ENCODE results near the gene HELB.

The HELB gene

DNA sequence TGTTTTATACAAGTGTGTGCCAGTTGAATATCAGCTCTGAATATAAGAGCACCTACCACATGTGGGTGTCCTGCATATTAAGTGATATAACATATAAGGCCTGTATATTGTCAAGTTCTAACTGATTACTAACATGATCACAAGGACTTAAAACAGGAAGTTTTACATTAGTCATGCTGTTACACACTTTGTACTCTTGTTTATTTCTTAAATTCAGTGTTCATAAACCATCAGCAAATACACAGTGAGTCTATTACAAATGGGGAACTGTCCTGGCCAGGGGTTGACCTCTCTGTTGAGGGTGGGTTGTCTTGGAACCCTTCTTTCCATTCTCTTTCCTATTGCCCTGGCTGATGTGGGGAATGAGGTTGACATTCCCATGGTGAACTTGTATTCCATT, 19.1 kb downstream of the HELB start:
- no peak overlapping the region for H3K27ac Mint-ChIP-seq
- no peak overlapping the region for H3K4me3 Mint-ChIP-seq
- ATAC-seq (replicated peaks): no peak
- no peak for DNase-seq
- no peaks in the 10 kb centered on the region for H3K4me1 Mint-ChIP-seq
- H3K27me3 Mint-ChIP-seq: no peaks in the 10 kb centered on the region
- H3K36me3 Mint-ChIP-seq: peaks cover 26 to 45% of the 10 kb centered on the region in 2 donors
- H3K9me3 Mint-ChIP-seq: no peaks in the 10 kb centered on the region

GRCh38 chr12:66323017-66323416, 20.7 kb downstream of the HELB start:
- Mint-ChIP-seq H3K36me3 (peaks cover 34 to 50% of the 10 kb centered on the region in 2 donors), H3K4me1 (no peaks in the 10 kb centered on the region), H3K27ac (no peak overlapping the region)

DNA sequence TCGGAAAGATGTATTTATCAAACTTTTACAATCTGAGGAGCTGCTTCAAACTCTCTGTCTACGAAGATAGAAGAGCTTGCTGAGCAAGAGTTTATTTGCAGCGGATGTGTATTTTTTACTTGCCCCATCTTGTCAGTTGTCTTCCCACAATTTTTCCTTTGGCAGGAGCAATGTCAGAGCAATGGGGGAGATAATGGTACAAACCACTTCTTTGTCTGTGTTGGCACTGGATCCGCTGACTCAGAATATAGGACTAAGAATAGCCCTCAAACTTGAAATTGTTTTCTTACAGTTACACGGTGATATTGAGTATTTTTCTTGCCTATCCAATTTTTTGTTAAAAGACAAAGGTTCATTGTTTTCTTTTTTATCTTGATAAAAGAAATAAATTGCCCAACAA, 27.6 kb downstream of the HELB start:
- DNase-seq: no peak
- H3K9me3 Mint-ChIP-seq: no peaks in the 10 kb centered on the region
- H3K4me1 Mint-ChIP-seq: no peaks in the 10 kb centered on the region
- H3K27ac Mint-ChIP-seq: no peak overlapping the region
- peaks cover 48 to 64% of the 10 kb centered on the region in 2 donors for H3K36me3 Mint-ChIP-seq
- H3K27me3 Mint-ChIP-seq: no peaks in the 10 kb centered on the region
- H3K4me3 Mint-ChIP-seq: no peak overlapping the region
- ATAC-seq (replicated peaks): no peak

More at GRCh38 chr12:66323017-66323416, 20.7 kb downstream of the HELB start:
- H3K4me3 Mint-ChIP-seq: no peak overlapping the region
- H3K27me3 Mint-ChIP-seq: no peaks in the 10 kb centered on the region
- no peak for ATAC-seq (replicated peaks)
- no peak for DNase-seq
- no peaks in the 10 kb centered on the region for H3K9me3 Mint-ChIP-seq

GRCh38 chr12:66331016-66331415, 28.7 kb downstream of the HELB start:
- ATAC-seq (replicated peaks): no peak
- Mint-ChIP-seq H3K9me3 (no peaks in the 10 kb centered on the region), H3K27me3 (no peaks in the 10 kb centered on the region), H3K36me3 (peaks cover 42 to 56% of the 10 kb centered on the region in 2 donors), H3K4me3 (no peak overlapping the region), H3K4me1 (no peaks in the 10 kb centered on the region), H3K27ac (no peak overlapping the region)
- no peak for DNase-seq

- no peaks in the 10 kb centered on the region for H3K4me1 Mint-ChIP-seq
- H3K36me3 Mint-ChIP-seq: peaks cover 39 to 51% of the 10 kb centered on the region in 2 donors
- H3K27me3 Mint-ChIP-seq: no peaks in the 10 kb centered on the region
- H3K4me3 Mint-ChIP-seq: no peak overlapping the region
- H3K27ac Mint-ChIP-seq: no peak overlapping the region
- no peaks in the 10 kb centered on the region for H3K9me3 Mint-ChIP-seq
- no peak for ATAC-seq (replicated peaks)
- no peak for DNase-seq
Measured at GRCh38 chr12:66331814-66332213, 29.5 kb downstream of the HELB start.

DNA sequence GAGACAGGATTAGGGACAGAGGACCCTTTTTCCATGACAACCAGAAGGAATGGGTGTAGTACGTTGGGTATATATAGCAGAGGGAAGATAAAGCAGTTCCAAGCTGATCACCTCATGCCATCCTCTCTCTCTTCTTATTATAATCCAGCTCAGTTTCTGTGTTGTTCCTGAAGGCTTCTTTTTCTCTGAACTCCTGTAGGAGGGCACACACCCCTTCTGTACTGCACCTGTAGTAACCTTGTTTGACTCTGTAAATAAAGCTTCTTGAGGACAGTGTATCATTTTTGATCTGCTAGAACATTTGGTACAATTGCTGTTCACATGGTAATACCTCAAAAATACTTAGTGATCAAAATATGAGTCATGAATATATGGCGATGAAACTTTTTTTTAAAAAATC, 33.5 kb downstream of the HELB start:
- Mint-ChIP-seq H3K9me3 (peaks cover under 1 to 3% of the 10 kb centered on the region in 2 donors), H3K4me3 (no peak overlapping the region), H3K4me1 (no peaks in the 10 kb centered on the region), H3K36me3 (peaks cover 44 to 55% of the 10 kb centered on the region in 2 donors), H3K27me3 (no peaks in the 10 kb centered on the region), H3K27ac (no peak overlapping the region)
- no peak for DNase-seq
- no peak for ATAC-seq (replicated peaks)

DNA sequence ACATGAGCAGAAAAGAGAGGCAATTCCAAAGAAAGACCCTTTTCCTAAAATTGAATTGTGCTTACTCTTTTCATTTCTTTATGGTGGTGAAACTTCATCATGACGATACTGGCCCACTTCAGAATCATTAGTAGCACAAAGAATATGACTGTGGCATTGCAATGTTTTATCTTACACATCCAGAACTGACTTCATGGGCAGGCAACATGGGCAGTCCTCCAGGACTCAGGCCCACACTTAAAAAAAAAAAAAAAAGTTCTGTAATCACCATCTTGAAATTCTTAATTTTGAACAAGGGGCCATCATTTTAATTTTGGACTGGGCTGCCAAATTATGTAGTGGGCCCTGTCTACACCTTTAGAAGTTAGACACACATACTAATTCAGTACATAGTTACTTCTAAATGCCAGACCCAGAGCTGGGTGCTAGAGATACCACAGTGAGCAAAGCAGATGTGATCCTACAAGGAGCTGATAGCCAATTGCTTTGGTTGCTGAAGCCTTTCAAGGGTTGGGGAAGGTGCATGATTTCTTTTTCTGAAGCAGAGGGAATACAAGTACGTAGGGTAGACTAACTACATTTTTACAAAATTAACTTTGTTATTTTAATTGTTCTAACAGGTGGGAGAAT, 35.2 kb downstream of the HELB start:
- Mint-ChIP-seq H3K4me3 (no peak overlapping the region), H3K27me3 (no peaks in the 10 kb centered on the region), H3K9me3 (peaks cover 8% of the 10 kb centered on the region in 2 donors), H3K27ac (no peak overlapping the region), H3K36me3 (peaks cover 45 to 55% of the 10 kb centered on the region in 2 donors), H3K4me1 (no peaks in the 10 kb centered on the region)
- DNase-seq (no peak), ATAC-seq (replicated peaks) (no peak)

GRCh38 chr12:66340131-66340530, 37.8 kb downstream of the HELB start:
- Mint-ChIP-seq H3K9me3 (peaks cover 8 to 11% of the 10 kb centered on the region in 2 donors), H3K4me3 (no peak overlapping the region), H3K4me1 (no peaks in the 10 kb centered on the region), H3K27me3 (no peaks in the 10 kb centered on the region), H3K36me3 (peaks cover 59 to 65% of the 10 kb centered on the region in 2 donors), H3K27ac (no peak overlapping the region)
- DNase-seq (no peak), ATAC-seq (replicated peaks) (no peak)

GRCh38 chr12:66341126-66341525, 38.8 kb downstream of the HELB start:
- Mint-ChIP-seq H3K4me3 (no peak overlapping the region), H3K9me3 (peaks cover 8 to 12% of the 10 kb centered on the region in 2 donors), H3K36me3 (peaks cover 62 to 72% of the 10 kb centered on the region in 2 donors), H3K27ac (no peak overlapping the region), H3K4me1 (no peaks in the 10 kb centered on the region), H3K27me3 (no peaks in the 10 kb centered on the region)
- no peak for ATAC-seq (replicated peaks)
- DNase-seq: no peak

DNA sequence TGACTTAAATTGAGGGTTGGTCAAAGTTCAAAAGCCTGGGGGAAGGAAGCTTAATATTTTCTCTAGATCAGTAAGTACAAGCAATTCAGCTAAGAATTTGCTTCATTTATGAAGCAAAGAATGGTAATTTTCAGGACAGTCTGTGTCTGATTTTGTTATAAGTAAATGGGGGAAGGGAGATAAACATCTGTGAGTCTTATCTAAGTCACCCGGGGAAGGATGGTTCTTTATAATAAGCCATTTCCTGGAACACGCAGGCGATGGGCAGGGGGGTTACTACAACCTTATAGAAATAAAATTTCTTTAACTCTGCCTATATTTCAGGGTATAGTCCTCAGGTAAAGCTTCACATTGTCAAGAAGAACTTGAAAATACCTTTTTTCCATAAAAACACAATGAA, 42.9 kb downstream of the HELB start:
- Mint-ChIP-seq H3K4me3 (no peak overlapping the region), H3K27me3 (no peaks in the 10 kb centered on the region), H3K4me1 (no peaks in the 10 kb centered on the region), H3K36me3 (peaks cover 50 to 67% of the 10 kb centered on the region in 2 donors), H3K9me3 (peaks cover 8 to 10% of the 10 kb centered on the region in 2 donors), H3K27ac (no peak overlapping the region)
- DNase-seq: no peak
- no peak for ATAC-seq (replicated peaks)

DNA sequence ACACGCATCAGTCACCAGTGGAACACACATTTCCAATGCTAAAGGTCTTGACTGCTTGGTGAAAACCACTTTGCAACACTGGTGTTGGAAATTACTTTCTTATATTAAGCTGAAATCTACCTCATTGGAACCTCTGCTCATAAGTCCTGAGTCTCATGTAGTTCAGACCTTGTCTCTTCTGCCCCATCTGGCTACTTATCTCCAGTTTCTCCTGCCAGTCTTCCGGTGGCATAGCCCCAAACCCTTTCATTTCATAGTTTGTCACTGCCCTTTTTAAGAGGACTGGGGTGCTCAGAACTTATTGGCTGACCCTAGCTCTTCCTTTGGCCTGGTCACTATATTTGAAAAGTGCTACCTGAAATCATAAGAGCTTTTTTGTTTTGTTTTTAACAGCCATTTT, 43.7 kb downstream of the HELB start:
- ATAC-seq (replicated peaks) (no peak), DNase-seq (no peak)
- Mint-ChIP-seq H3K27ac (no peak overlapping the region), H3K27me3 (no peaks in the 10 kb centered on the region), H3K4me3 (no peak overlapping the region), H3K36me3 (peaks cover 44 to 63% of the 10 kb centered on the region in 2 donors), H3K9me3 (peaks cover 5 to 7% of the 10 kb centered on the region in 2 donors), H3K4me1 (no peaks in the 10 kb centered on the region)

GRCh38 chr12:66351301-66351700, 49.0 kb downstream of the HELB start:
- peaks cover 9 to 33% of the 10 kb centered on the region in 2 donors for H3K36me3 Mint-ChIP-seq
- peaks cover 10% of the 10 kb centered on the region in 2 donors for H3K4me1 Mint-ChIP-seq
- no peaks in the 10 kb centered on the region for H3K27me3 Mint-ChIP-seq
- ATAC-seq (replicated peaks) (peak; percentile 60 to 95), DNase-seq (no peak)
- H3K9me3 Mint-ChIP-seq: no peaks in the 10 kb centered on the region
- H3K27ac Mint-ChIP-seq: no peak overlapping the region
- no peak overlapping the region for H3K4me3 Mint-ChIP-seq

DNA sequence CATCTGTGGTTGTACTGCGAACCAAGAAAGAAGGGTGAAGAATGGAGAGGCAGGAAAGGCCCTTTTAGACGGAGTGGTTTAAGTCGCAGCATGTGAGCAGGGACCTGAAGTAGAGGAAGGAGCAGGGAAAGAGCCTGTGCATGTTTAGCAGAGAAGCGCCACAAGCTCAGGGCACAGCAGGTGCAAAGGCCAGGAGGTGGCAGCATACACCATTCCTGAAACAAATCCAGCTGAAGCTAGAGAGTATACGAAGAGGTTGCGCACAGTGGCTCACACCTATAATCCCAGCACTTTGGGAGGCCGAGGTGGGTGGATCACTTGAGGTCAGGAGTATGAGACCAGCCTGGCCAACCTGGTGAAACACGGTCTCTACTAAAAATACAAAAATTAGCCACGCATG, 49.9 kb downstream of the HELB start:
- H3K36me3 Mint-ChIP-seq: peaks cover 9 to 28% of the 10 kb centered on the region in 2 donors
- no peaks in the 10 kb centered on the region for H3K9me3 Mint-ChIP-seq
- H3K27me3 Mint-ChIP-seq: no peaks in the 10 kb centered on the region
- peaks cover 10% of the 10 kb centered on the region in 2 donors for H3K4me1 Mint-ChIP-seq
- no peak overlapping the region for H3K4me3 Mint-ChIP-seq
- H3K27ac Mint-ChIP-seq: no peak overlapping the region
- ATAC-seq (replicated peaks) (peak; percentile 53 to 60), DNase-seq (peak; percentile 5)

GRCh38 chr12:66352899-66353298, 50.6 kb downstream of the HELB start:
- DNase-seq: no peak
- Mint-ChIP-seq H3K36me3 (peaks cover 9 to 28% of the 10 kb centered on the region in 2 donors), H3K9me3 (no peaks in the 10 kb centered on the region), H3K4me3 (no peak overlapping the region), H3K27me3 (no peaks in the 10 kb centered on the region), H3K4me1 (peaks cover 10% of the 10 kb centered on the region in 2 donors), H3K27ac (no peak overlapping the region)
- ATAC-seq (replicated peaks): no peak

- H3K9me3 Mint-ChIP-seq: no peaks in the 10 kb centered on the region
- H3K4me1 Mint-ChIP-seq: peaks cover 10% of the 10 kb centered on the region in 2 donors
- no peak for ATAC-seq (replicated peaks)
- no peaks in the 10 kb centered on the region for H3K27me3 Mint-ChIP-seq
- no peak for DNase-seq
- no peak overlapping the region for H3K27ac Mint-ChIP-seq
- peaks cover 9 to 24% of the 10 kb centered on the region in 2 donors for H3K36me3 Mint-ChIP-seq
- no peak overlapping the region for H3K4me3 Mint-ChIP-seq
Measured at GRCh38 chr12:66354291-66354690, 52.0 kb downstream of the HELB start.

All from stimulated activated naive B cell treated with anti-CD40 and anti-IgM and Interleukin-4, amounts not matched to agents 10 μg/mL and 1 μg/mL and 100 μg/mL, for 72 hours (primary cell).